ENCODE data around the gene PRSS57.
"Not testable (repeated sequence)": the region's sequence is repeated elsewhere in the genome, so short reads cannot be mapped to it uniquely, and the experiment has no call there.

Gene PRSS57

GRCh38 chr19:688992-689391 is 6.3 kb downstream of the PRSS57 start:
- DNase-seq = no peak

GRCh38 chr19:688214-688613 is 7.0 kb downstream of the PRSS57 start:
- DNase-seq = no peak

DNA sequence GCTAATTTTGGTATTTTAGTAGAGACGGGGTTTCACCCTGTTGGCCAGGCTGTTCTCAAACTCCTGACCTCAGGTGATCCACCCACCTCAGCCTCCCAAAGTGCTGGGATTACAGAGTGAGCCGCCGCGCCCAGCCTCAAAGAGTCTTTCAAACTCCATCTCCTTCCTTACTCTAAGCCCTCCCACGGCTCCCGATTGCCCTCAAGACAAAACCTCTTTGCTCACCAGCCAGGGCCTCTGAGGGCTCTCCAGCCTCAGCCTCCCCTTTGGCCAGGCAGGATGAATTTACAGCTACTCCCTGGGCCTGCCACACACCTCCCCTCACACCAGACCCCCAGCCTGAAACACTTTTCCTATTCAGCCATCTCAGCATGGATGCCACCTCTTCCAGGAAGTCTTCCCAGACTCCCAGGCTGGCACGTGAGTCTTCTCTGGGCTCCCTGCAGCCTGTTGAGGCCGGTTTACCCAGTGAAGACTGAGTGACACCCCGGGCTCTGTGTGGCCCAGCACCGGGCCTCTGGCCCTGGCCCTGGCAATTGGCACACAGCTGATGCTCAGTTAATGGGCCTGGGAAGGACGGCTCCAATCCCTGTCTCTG is 7.6 kb downstream of the PRSS57 start:
- DNase-seq = no peak

DNA sequence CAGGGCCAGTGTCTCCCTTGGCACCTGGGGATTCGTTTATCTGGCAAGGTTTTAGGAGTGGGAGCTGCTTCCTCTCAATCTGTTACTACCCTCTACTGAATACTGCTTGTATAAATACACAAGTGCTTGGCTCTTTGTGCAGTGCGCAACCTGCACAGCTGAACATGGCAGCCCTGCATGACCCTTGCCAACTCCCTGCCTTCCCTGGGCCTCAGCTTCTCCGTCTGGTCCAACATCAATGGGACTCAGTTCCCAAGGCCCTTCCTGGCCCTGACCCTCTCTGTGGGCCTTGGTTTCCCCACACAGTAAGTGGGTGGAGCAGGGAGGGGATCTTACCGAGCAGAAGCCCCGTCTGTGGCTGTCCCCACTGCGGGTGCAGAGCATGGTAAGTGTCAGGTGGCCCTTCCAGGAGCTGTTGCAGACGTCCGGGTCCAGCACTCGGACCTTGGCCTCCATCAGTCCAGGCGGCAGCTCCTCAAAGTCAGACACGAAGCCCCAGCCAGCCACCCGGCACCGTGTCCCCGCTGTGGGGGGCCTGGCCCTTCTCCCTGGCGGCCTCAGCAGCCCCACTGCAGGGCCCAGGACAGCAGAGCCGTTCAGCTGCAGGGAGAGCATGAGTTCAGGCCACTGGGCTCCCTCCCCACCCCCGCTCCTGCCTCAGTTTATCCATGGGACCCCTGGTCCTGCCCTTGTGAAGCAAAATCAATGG is 8.5 kb downstream of the PRSS57 start:
- DNase-seq = no peak

DNA sequence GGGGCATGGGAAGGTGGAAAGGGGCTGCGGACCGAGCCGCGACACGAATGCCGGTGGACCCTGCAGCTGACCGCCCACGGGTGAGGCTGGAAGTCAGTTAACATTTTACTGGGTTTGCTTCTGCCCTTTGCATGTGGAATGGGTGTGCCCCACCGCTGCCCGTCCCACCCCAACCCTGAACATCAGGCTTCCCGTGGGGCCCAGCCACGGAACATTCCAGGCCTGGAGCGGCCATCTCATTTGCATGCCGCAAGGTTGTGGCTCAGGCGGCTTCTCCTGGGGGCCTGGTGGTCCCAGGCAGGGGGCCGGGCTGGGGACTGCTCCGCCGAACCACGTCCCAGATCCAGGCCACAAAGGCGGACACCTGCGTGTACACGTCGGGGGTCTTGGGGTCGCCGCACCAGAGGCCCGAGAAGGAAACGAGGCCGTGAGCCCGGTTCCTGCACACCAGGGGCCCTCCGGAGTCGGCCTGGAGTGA is 9.8 kb downstream of the PRSS57 start:
- no peak for DNase-seq

GRCh38 chr19:682678-683320 is 12.5 kb downstream of the PRSS57 start:
- no peak for DNase-seq

GRCh38 chr19:681029-682019 is 13.9 kb downstream of the PRSS57 start:
- peak; percentile 90 for DNase-seq

GRCh38 chr19:680287-681028 is 14.8 kb downstream of the PRSS57 start:
- DNase-seq = peak; percentile 100

- DNase-seq = no peak
Measured at GRCh38 chr19:679418-680286, 15.6 kb downstream of the PRSS57 start.

DNA sequence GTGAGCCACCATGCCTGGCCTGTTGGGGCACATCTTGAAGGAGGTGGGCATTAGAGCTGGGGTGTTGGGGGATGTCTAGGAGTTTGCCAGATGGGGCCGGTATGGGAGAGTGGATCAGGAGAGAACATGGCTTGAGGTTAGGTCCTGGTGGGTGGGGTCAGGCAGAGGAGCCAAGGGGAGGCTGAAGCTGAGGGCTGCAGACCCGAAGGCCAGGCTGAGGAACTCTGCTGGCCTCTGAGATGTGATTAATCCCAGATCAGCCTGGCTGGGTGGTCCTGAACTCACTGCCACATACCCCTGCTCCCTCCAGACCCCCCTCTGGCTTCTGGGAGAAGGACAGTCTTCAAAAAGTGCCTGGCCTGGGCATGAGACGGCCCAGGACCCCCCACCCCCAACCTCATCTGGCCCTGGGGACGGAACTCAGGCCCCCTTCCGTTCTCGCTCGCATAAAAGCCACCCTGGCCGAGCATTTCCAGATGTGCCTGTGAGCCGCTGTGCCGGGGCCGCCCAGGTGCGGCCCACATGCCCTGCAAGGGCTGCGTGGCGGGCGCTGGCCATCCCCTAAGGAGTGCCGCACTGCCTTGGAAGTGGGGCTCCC is 16.4 kb downstream of the PRSS57 start:
- DNase-seq = no peak

GRCh38 chr19:677601-678436 is 17.4 kb downstream of the PRSS57 start:
- no peak for DNase-seq

GRCh38 chr19:677201-677600 is 18.1 kb downstream of the PRSS57 start:
- no peak for DNase-seq

- DNase-seq = no peak
Measured at GRCh38 chr19:676339-677105, 18.7 kb downstream of the PRSS57 start, which contains the start of gene FSTL3. FSTL3 (plus strand) TSS chr19:676392; CDS start chr19:676424, 32 bp downstream.

- DNase-seq = no peak
Measured at GRCh38 chr19:676007-676338, 19.3 kb downstream of the PRSS57 start.

DNA sequence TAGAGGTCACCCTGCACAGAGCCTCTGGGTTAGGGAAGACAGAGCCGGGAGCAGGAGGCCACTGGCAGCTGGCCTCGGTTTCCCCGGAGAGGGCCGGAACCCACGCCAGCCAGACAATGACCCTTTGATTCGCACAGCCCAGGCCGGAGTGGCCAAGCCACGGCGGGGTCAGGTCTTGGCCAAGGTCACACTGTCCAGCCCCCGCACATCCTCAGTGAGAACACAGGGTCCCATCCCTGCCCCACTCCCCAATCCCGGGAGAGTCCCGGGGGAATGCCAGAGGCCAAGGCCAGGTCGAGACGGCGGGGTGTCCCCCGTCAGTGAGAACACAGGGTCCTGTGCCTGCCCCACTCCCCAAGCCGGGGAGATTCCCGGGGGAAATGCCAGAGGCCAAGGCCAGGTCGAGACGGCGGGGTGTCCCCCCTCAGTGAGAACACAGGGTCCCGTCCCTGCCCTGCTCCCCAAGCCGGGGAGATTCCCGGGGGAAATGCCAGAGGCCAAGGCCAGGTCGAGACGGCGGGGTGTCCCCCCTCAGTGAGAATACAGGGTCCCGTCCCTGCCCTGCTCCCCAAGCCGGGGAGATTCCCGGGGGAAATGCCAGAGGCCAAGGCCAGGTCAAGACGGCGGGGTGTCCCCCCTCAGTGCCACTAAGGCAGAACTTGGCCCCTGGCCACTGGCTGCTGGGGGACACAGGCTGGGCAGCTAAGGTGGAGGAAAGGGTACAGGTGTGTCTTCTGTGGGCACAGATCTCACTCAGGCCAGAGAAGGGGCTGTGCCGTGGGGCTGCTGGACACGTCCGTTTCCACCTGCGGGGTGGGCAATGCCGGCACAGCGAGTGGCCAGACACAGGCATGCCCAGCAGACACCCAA is 20.7 kb downstream of the PRSS57 start:
- DNase-seq = no peak

GRCh38 chr19:670609-671075 is 24.6 kb downstream of the PRSS57 start:
- no peak for DNase-seq

GRCh38 chr19:668675-669434 is 26.4 kb downstream of the PRSS57 start:
- not testable (repeated sequence) for DNase-seq

Data from activated CD8-positive, alpha-beta memory T cell treated with anti-CD3 and anti-CD28 coated beads, Interleukin-2, amount 50 U/mL, for 4 hours (primary cell).